DND-41 (cell line): Measurements from ENCODE around the gene PCED1A.

ENCODE experiments used
- EZH2 ChIP-seq: IDR thresholded peaks from 3 replicates; pipeline ENCODE4 v1.6.1; 2012; ENCODE audit warnings: borderline replicate concordance, low read depth, mild to moderate bottlenecking, moderate library complexity, low read length, inconsistent platforms; ENCODE audit not compliant: severe bottlenecking
- TF ChIP-seq, protein P1 (sequence below): IDR thresholded peaks from 2 replicates; pipeline ENCODE4 v1.5.1; 2012; ENCODE audit warnings: borderline replicate concordance, low read length, moderate library complexity, mild to moderate bottlenecking; ENCODE audit not compliant: poor library complexity, severe bottlenecking; ENCODE audit errors: extremely low read depth

DNA sequence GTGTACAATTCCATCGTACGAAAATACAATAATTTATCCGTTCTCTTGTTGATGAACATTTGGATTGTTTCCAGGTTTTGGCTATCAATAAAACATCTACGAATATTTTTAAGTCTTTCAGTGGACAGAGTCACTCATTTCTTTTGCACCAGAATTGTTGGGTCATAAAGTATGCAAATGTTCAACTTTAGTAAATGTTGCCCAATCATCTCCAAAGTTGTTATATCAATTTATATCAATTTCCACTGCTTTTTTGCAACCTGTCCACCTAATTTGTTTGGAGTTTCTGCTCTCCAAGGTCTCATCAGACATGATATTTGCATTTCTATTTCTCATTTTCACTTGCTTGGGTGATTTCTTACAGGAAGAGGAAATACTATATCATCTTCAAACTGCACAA, 13.8 kb downstream of the PCED1A start:
- TF ChIP-seq, protein P1, sequence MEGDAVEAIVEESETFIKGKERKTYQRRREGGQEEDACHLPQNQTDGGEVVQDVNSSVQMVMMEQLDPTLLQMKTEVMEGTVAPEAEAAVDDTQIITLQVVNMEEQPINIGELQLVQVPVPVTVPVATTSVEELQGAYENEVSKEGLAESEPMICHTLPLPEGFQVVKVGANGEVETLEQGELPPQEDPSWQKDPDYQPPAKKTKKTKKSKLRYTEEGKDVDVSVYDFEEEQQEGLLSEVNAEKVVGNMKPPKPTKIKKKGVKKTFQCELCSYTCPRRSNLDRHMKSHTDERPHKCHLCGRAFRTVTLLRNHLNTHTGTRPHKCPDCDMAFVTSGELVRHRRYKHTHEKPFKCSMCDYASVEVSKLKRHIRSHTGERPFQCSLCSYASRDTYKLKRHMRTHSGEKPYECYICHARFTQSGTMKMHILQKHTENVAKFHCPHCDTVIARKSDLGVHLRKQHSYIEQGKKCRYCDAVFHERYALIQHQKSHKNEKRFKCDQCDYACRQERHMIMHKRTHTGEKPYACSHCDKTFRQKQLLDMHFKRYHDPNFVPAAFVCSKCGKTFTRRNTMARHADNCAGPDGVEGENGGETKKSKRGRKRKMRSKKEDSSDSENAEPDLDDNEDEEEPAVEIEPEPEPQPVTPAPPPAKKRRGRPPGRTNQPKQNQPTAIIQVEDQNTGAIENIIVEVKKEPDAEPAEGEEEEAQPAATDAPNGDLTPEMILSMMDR: no peak
- TF ChIP-seq EZH2: no peak
